Measurements from ENCODE around the gene WWOX.

Gene WWOX

GRCh38 chr16:78832100-78832499, 732.6 kb downstream of the WWOX start:
- DNase-seq = no peak

GRCh38 chr16:78836802-78837491, 737.5 kb downstream of the WWOX start:
- DNase-seq = no peak

GRCh38 chr16:78837706-78838105, 738.3 kb downstream of the WWOX start:
- DNase-seq = no peak

- DNase-seq = no peak
Observed at GRCh38 chr16:78838276-78838675, 738.8 kb downstream of the WWOX start.

- no peak for DNase-seq
Observed at GRCh38 chr16:78842950-78843349, 743.5 kb downstream of the WWOX start.

- DNase-seq = no peak
Observed at GRCh38 chr16:78843978-78844377, 744.5 kb downstream of the WWOX start.

- no peak for DNase-seq
Observed at GRCh38 chr16:78844682-78845081, 745.2 kb downstream of the WWOX start.

GRCh38 chr16:78851266-78851665, 751.8 kb downstream of the WWOX start:
- no peak for DNase-seq

- DNase-seq = no peak
Observed at GRCh38 chr16:78852081-78852635, 752.7 kb downstream of the WWOX start.

- DNase-seq = no peak
Observed at GRCh38 chr16:78862022-78862421, 762.6 kb downstream of the WWOX start.

- DNase-seq = no peak
Observed at GRCh38 chr16:78866521-78866920, 767.1 kb downstream of the WWOX start.

GRCh38 chr16:78869492-78869891, 770.0 kb downstream of the WWOX start:
- DNase-seq = no peak

- DNase-seq = no peak
Observed at GRCh38 chr16:78871241-78871640, 771.8 kb downstream of the WWOX start.

GRCh38 chr16:78876671-78877070, 777.2 kb downstream of the WWOX start:
- DNase-seq = no peak

- DNase-seq = no peak
Observed at GRCh38 chr16:78877114-78877655, 777.7 kb downstream of the WWOX start.

GRCh38 chr16:78878570-78878969, 779.1 kb downstream of the WWOX start:
- no peak for DNase-seq

- no peak for DNase-seq
Observed at GRCh38 chr16:78879011-78879410, 779.6 kb downstream of the WWOX start.

GRCh38 chr16:78882150-78882549, 782.7 kb downstream of the WWOX start:
- no peak for DNase-seq

- DNase-seq = no peak
Observed at GRCh38 chr16:78882751-78883150, 783.3 kb downstream of the WWOX start.

GRCh38 chr16:78884204-78884603, 784.8 kb downstream of the WWOX start:
- no peak for DNase-seq

GRCh38 chr16:78889346-78889745, 789.9 kb downstream of the WWOX start:
- no peak for DNase-seq

GRCh38 chr16:78890373-78890895, 791.0 kb downstream of the WWOX start:
- no peak for DNase-seq

GRCh38 chr16:78892951-78893733, 793.7 kb downstream of the WWOX start:
- no peak for DNase-seq

- DNase-seq = no peak
Observed at GRCh38 chr16:78894886-78895285, 795.4 kb downstream of the WWOX start.
